SH-SY5Y (cell line): Measurements from ENCODE around the gene MEA1.

Experiments used
- GATA2 ChIP-seq: IDR thresholded peaks from 2 replicates; pipeline ENCODE4 v1.6.1; 2011; ENCODE audit warnings: mild to moderate bottlenecking, low read depth, low read length
- GATA3 ChIP-seq: IDR thresholded peaks from 2 replicates; pipeline ENCODE4 v1.6.1; 2011; ENCODE audit warnings: low read depth, mild to moderate bottlenecking, low read length, moderate library complexity

DNA sequence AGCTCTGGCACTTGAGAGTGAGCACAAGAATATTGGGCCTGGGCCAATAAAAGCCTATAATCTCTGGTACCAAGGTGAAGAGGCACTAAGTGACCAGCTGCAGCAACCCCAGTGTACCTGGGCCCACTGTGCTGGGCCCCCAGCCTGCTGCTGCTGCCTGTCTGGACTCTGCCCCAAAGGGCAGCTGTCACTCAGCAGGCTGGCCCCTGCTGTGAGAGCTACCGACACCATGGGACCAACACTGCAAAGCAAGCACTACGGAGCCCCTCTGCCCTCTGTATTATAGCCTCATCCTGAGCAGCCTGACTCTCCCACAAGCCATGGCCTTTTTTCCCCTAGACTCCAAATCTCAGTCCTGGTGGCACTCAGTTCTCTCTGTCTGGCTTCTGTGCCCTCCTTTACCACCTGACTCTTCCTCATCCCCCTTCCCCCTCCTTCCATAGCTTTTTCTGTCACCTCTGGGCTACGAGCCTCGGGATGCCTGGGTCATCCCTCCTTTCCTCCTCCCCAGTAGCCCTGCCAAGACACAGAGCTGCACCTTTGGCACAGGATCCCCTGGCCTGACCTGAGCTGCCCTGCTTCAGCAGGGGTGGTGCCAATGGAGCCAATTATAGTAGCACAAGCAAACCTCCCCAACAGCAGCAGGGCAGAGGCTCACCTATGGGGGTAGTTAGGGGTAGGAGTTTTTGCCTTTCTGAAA is 21.9 kb upstream of the MEA1 start:
- TF ChIP-seq GATA3 (no peak), GATA2 (no peak)
